ENCODE data around the gene CLTCL1. TPM values are rescaled to one million over a fixed set of nuclear protein-coding genes. Genes with fewer than 3 reads are reported as not detected.

Gene CLTCL1
- polyA plus RNA-seq, 5 donors = 7.4 to 10.2 (median 9.0) TPM

DNA sequence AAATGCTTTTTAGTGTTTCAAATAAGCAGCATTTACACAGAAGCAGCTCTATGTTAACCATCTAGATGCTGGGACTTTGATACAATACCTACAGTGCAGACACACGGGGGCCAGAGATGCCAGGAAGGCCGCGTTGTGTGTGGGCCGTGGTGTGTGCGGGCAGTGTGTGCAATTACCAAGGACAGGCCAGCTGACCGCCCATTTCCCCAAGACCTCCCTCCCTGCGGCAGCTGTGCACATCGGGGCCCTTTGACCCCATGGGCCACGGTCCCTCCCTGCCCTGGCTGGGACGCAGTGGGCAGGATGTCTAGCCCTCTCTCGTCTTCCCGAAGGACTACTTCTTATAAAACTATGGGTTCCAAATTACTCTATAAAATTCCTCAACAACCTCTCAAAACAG lies 38.4 kb downstream of the CLTCL1 start:
- DNase-seq = no peak

DNA sequence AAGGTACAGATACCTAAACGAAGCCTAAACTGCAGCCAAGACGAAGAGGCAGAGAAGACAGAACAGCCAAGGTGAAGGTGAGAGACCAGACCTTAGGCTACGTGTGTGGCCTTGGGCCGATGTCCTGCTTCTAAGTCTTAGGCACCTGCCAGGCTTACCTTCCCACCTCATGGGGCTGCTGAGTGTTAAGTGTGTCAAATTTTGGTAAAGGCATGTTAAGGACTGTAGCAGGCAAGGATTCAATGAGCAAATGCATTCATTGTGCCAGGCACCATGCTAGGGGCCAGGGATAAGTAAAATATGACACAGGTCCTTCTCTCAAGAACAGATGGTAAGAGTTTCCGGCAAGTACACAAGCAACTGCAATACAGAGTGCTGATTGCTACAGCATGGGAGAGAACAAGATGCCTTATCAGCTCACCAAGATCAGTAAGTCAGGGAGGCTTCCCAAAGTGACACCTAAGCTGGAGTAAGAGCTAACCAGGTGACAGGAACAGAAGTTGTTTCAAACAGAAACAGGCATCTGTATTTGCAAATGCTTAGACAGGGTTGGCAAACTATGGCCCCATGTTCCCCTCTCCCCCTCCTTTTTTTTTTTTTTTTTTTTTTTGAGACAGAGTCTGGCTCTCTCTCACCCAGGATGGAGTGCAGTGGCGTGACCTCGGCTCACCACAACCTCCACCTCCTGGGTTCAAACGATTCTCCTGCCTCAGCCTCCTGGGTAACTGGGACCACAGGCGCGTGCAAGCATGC lies 46.7 kb downstream of the CLTCL1 start:
- DNase-seq = no peak

DNA sequence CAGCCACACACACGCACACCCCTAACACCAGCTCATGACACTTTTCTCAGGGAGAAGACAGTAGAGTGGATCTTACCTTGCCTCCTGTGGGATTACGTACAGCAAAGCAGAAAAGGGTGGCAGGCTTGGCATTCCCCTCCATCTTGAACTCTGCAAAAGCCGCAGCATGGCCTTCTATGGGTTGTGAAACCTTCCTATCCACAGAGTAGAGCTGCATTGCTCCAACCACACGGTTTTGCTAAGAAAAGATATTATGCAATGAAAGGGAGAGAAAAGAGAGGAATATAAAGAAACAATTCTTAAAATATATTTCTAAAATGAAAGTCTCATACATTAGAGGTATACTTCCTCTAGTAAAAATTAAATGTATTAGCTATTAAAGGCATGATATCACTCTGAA lies 48.8 kb downstream of the CLTCL1 start:
- no peak for DNase-seq

DNA sequence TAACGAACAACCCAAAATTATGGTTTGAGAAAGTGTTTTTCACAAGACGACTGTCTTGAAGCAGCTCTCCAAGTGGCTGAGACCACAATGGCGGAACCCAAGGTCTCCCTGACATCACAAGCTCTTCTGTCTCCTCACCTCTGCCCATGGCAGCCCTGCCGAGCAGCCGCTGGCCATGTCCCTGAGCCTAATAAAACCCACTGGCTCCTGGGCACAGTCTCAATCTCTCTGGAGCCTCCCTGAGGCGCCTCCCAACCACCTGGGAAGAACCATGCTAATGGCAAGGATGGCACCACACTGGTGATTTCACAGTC lies 50.0 kb downstream of the CLTCL1 start:
- DNase-seq = no peak

DNA sequence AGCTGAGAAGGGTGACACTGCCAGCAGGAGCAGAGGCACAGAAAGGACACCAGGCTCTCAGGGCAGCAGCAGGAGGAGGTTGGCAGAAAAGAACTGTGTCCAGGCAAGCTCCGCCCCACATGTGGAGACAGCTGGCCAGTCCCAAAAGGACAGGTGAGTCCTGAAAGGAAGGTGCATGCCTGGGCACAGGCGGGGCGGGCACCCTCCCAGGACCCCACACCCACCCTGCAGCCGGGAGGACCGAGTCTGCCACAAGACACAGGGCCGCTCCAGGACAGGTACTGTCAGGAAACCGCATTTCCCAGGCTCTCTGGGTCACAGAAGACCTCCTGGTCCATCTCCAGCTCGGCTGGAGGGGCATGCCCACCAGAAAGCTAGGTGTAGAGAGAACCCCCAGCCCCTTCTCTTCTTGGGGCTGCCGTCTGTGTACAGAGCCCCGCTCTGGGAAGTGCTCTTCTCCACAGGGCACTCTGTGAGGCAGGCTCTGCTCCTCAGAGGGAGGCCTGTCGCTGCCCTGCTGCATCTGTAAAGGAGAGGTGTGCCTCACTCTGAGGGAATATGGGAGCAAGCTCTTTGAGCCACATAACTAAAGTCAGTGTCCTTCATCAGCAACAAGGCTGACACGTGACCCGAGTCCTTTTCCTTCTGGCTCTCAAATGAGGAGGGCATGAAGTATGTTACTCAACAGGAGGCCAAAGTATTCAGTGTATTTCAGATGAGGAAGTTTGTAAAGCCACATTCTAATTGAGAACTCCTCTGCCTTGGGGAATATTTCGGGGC lies 50.5 kb downstream of the CLTCL1 start:
- DNase-seq = no peak

DNA sequence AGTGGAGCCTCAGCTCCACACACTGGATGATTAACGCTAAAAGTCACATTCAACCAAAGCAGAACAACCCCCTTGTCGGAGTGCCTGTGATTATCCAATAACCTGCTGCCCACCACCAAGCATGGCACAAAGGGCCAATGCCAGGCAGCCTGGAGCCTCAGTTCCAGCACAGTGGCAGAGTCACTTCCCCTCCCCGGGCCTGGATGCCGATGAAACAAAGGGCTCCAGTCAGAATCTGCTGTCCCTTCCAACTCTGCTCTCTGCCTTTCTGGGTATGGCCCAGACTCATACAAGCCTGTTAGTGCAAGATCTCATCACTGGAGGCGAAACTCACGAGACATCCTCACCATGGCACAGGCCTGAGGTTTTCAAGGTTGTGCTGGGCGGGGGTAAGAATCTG lies 52.1 kb downstream of the CLTCL1 start:
- DNase-seq = no peak

DNA sequence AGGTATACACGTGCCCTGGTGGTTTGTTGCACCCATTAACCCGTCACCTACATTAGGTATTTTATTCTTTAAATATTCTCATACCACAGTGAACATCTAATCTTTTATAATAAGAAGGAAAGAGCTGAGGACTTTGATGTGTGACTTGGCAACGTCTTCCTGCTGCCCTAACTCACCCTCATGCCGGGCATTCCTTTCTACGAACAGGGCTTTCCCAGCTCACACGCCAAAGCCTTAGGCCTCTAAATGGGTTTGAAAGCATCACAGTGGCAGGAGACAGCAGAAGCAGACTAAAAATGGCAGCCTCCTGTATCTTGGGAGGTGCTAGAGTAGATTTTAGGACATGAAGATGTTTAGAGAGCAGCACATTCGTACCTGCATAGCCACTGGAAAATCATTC lies 52.6 kb downstream of the CLTCL1 start:
- no peak for DNase-seq

DNA sequence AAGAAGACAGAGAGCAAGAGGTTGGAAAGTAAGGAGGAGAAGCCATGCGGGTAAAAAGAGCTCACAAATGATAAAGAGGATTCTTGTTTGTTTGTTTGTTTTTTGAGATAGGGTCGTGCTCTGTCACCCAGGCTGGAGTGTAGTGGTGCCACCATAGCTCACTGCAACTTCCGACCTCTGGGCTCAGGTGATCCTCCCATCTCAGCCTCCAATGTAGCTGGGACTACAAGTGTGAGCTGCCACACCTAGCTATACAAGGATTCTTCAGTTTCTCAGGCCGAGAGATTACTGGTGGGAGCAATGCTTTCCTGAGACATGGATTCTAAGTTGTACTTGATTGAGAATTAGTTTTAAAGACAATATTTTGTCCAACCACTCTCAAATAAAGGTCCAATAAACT lies 55.6 kb downstream of the CLTCL1 start:
- DNase-seq = no peak

DNA sequence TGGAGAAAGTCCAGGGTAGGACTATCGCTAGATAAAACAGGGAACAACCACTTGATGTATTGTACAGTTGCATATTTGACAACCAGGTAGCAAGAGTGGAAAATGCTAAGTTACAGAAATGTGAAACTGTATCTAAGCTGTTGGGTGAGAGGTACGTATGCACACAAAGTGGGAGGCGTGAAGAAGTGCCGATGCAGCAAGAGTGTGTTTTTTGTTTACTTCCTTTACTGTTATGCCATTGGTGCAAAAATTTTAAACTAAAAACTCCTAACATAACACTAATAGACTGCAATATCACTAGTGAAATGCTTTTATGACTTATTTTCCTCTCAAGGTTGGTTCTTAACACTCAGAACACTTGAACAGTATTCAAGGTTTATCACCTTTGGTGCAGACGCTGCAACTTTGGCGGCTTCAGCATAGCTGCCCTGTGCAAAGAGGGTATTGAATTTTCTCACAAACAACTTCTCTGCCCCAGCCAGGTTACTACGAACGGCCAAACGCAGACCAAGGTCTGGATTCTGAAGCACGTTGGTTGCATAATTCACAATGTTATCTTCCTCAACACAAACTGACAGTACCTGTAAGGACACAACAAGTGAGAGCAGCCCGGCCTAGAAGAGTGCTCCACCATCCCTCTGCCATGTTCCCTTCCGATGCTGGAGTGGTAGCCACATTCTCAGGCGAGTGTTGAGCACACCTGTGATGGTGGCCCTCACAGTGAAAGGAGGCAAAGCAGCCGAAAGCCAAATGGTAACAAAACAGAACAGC lies 57.2 kb downstream of the CLTCL1 start:
- no peak for DNase-seq

DNA sequence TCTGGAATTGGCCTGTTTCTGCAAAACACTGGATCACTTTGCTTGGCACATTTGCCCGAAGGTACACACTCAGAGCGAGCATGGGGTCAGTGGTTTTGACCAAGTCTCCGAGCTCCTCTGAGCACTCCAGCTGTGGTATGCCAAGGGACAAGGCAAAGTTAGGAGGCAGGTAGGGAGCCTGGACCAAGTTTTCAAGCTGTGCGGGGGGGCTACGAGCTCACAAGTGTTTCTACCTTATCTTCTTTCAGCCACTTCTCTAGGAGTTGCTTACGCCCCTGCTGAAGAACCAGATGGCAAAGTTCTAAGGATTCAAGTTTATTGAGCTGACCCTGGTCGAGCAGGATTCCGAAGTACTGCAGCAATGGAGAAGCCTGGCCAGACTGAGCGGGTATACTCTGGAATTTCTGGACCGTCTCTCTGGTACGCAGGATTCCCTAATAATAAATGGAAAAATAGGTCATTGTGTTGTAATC lies 58.3 kb downstream of the CLTCL1 start:
- DNase-seq = no peak

DNA sequence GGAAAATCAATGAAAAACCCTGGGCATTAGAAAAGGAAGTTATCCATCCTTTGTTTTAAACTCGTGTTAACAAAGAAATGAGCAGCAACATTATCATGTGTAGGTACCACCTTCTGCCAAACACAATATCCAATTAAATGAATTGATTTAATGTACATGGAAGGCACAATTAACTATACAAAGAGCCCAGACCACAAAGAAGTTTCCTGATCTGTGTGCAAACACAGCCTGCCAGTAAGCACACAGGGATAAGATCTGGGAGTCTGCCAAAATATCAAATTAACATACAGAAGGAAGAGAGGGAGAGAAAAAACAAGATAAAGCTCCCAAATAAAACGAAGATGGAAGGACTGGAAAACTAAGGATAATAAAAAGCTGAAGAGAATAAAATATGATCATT lies 58.9 kb downstream of the CLTCL1 start:
- DNase-seq = no peak

DNA sequence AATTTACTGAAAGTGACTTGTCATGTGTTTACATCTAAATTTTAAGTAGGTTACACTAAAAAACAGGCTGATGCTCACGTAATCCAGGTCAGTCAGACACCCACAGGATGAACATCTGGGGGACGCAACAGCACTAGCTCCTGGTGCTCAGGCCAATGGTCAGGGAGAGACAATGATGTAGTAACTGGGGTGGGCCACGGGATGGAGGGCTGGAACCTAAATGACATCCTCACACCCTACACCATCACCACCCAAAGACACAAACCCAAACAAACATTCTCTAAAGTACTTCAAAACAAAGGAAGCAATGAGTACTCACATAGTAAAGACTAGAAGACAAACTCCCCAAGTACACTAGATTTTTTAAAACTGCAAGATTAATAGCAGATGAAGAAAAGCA lies 59.5 kb downstream of the CLTCL1 start:
- no peak for DNase-seq

DNA sequence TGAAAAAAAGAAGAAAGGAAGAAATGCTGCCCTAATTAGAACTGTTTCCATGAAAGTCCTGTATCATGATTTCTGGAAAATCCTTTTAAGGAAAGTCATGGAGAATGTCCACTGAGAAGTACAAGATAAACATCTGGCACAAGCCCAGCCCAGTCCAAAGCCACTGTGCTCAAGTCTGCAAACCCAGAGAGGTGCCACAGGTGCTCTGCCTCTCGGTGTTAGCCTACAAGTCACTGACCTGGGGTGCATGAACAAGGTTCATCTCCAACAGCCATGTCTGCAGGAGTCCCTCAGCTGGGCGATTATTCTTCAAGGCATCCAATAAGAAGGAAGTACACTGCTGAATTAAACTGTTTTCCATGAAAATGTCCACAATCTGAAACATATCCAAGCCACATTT lies 61.9 kb downstream of the CLTCL1 start:
- no peak for DNase-seq

DNA sequence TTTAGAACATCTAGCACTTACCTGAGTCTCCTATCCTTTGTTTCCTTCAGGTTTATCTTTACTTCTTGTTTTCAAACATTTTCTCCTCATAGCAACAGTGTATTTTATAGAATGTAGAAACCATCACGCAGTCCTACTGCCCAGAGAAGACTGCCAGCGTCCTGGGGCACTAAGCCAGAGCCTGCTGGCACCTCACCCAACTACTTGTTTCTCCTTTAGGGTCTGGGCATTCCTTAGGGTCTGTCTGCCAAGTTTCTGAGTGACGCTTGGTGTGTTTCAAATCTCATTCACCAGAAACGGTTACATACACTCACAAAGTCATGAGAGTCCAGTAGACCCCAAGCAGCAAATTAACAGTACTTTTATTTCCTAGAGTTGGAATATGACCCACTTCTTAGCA lies 63.3 kb downstream of the CLTCL1 start:
- DNase-seq = no peak

DNA sequence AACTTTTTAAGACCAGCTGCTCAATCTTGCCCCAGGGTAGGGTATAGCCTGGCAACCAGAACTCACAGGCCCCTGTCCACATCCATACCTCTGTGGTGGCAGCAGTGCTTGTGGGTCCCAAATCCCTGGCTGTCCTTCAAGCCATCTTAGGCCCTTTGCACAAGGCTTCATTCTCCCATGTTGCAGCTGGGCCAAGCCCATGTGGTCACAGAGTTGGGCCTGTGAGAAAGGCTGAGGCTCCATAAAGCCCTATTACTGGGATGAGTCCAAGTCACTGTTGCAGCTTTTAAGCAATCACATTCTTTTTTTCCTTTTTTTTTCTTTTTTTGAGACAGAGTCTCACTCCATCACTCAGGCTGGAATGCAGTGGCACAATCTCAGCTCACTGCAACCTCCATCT lies 65.1 kb downstream of the CLTCL1 start:
- no peak for DNase-seq

DNA sequence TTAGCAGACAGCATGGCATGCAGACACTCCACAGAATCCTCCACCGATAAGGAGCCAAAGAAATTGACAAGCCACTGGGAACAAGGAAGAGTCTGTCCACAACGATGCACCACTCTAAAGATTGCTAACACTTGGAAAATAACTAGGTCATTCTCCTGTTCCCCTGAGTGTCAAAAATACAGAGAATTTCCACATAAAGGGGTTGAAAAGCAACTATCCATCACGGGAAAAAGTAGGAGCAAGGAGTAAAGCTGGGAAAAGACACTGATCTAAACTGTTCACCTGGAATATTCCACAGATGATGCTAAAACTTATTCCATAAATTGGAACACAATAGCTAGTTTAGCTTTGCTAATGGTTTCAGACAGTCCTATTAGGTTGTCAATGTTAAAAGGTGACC lies 66.0 kb downstream of the CLTCL1 start:
- no peak for DNase-seq

DNA sequence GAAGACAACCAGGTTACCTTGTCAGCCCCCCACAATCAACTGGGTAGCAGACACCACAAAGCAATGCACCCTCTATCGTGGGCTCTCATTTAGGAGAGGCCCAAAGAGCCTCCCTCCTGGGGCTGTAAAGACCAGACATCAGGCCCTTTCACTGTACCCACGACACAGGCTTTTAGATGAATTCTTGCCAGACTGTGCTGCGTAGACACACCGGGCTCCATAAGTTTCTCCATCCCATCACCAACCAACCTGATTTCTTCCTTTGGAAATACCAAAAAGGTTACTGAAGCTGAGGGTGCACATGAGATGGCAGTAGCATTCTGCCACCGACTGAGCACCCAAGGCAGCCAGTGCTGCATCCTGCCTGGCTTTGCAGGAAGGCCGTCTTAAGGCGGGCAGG lies 66.5 kb downstream of the CLTCL1 start:
- DNase-seq = no peak

DNA sequence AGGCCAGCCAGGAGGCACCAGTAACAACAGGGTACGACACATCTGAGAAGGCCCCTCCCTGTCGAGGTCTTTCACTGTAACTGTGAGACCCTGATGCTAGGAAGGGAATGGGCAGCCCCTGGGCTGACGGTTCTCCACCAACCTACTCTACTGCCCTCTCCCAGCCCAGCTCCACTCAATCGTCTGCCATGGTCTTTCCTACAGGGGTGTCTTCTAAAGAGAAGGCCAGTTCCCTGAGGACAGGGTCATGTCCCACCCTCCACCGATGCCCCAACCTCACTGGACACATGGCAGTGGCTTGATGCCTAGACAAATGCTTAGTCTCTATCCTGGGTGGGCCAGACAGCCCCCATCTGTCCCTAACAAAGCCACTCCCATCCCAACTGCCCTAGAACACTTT lies 67.0 kb downstream of the CLTCL1 start:
- DNase-seq = no peak

DNA sequence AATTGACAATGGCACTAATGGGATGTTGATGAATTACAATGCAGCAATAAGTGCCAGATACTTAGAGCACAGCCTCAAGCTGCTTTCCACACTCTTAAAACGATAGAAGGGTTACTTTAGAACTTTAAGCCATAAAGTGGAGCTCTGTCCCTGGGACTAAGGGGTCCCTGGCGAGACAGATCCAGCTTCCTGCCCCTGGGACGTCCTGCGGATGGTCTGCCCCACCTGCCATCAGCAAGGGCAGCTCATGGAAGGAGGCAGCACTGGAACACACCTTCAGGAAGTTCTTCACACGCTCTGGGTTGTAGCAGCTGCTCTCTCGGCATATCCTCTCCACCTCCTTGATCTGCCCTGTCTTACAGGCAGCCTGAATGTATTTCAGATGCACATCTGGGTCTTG lies 67.9 kb downstream of the CLTCL1 start:
- no peak for DNase-seq

DNA sequence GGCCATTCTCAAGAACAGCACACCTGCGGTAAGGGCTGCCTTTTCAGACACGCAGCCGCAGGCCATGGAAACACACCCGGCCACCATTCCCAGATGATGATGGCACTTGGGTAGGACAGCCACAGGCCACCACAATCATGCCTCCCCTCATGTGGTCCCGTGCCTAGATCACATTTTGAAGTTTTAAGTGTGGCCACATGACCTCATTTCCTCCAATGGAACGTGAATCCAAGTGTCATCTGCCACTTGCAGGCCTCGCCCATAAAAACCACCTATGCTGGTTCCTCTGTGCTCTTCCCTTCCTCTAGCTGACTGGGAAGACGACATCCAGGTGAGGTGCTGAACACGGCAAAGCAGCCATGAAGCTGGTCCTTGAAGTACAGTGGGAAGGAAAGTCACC lies 68.4 kb downstream of the CLTCL1 start:
- no peak for DNase-seq

DNA sequence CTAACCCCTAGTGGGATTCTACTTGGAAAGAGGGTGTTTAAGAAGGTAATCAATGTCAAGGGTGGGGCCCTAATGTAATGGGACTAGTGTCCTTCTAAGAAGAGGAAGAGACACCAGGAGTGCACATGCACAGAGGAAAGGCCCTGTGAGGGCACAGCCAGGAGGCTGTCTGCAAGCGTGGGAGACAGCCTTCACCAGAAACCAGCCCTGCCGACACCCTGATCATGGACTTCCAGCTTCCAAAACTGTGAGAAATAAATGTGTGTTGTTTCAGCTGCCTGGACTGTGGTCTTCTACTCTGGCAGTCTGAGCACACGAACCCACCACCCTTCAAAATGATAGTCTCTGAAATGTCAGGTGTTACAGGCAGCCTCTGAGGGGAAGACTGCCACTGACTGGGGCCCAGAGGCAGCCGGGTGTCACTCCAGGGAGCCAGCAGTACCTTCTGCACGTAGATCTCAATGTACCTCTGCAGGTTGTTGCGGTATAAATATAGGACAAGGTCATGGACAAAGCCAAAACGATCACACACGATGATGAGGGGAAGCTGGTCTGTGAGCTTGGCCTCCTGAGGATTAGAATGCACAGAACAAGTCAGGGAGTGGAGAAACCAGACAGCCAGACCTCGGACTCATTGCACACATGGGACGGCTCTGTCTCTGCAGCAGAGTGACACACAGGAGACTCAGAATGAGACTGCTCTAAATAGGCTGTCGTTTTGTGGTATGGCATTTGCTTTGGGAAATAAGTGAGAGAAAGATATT lies 69.1 kb downstream of the CLTCL1 start:
- DNase-seq = no peak

DNA sequence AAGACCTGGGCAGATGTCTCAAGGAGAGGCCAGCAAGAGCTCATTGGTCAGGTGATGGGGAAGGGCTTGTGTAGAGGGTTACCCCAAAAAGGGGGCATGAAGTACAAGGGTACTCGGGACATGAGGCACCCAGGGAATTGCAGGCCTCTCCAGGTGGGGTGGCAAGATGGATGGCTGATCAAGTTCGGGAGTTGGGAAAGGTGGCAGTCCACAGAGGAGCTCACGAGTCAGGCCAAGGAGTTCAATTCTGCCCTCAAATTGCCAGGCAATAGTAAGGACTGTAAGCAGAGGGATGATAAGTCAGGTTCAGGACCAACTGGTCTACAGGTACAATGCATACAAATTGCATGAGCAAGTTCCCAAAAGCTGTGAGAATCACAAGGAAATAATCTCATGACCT lies 70.7 kb downstream of the CLTCL1 start:
- DNase-seq = no peak
